Activated CD8-positive, alpha-beta memory T cell treated with anti-CD3 and anti-CD28 coated beads, Interleukin-2, amount 50 U/mL, for 1 hour (primary cell): ENCODE results near the gene DEAF1.
"Not testable (repeated sequence)": the region's sequence is repeated elsewhere in the genome, so short reads cannot be mapped to it uniquely, and the experiment has no call there.

Source experiments
- DNase-seq: peaks from one replicate; pipeline ENCODE4 v3.0.0-alpha.2; 2020; ENCODE audit errors: extremely low read depth

Gene DEAF1

GRCh38 chr11:699753-700152, 4.7 kb upstream of the DEAF1 start:
- no peak for DNase-seq

GRCh38 chr11:699116-699508, 4.1 kb upstream of the DEAF1 start:
- DNase-seq: no peak

GRCh38 chr11:698493-699115, 3.6 kb upstream of the DEAF1 start:
- DNase-seq: no peak

GRCh38 chr11:697811-698311, 2.8 kb upstream of the DEAF1 start:
- DNase-seq: no peak

- no peak for DNase-seq
Measured at GRCh38 chr11:696955-697491, 2.0 kb upstream of the DEAF1 start.

GRCh38 chr11:695538-696248, 671 bp upstream of the DEAF1 start, which contains the start of gene TMEM80:
TSS of gene TMEM80 (plus strand) at chr11:695816. CDS start at chr11:695828, 12 bp downstream.
- peak; percentile 87 for DNase-seq

GRCh38 chr11:695288-695537, 191 bp upstream of the DEAF1 start:
- DNase-seq: no peak

GRCh38 chr11:693887-694562, 997 bp downstream of the DEAF1 start:
- DNase-seq: no peak

GRCh38 chr11:693415-693831, 1.6 kb downstream of the DEAF1 start:
- DNase-seq: no peak

- DNase-seq: no peak
Measured at GRCh38 chr11:692824-693414, 2.1 kb downstream of the DEAF1 start.

- no peak for DNase-seq
Measured at GRCh38 chr11:691710-692590, 3.1 kb downstream of the DEAF1 start.

- no peak for DNase-seq
Measured at GRCh38 chr11:690738-691633, 4.0 kb downstream of the DEAF1 start.

GRCh38 chr11:690244-690643, 4.8 kb downstream of the DEAF1 start:
- DNase-seq: not testable (repeated sequence)

- DNase-seq: no peak
Measured at GRCh38 chr11:689625-690024, 5.4 kb downstream of the DEAF1 start.

GRCh38 chr11:688681-689080, 6.3 kb downstream of the DEAF1 start:
- no peak for DNase-seq

GRCh38 chr11:687751-688150, 7.3 kb downstream of the DEAF1 start:
- no peak for DNase-seq

- DNase-seq: no peak
Measured at GRCh38 chr11:686451-687243, 8.4 kb downstream of the DEAF1 start.

- no peak for DNase-seq
Measured at GRCh38 chr11:680970-681369, 14.1 kb downstream of the DEAF1 start.

GRCh38 chr11:680476-680875, 14.5 kb downstream of the DEAF1 start:
- no peak for DNase-seq
